Adrenal gland (tissue), 12 donors: ENCODE measurements around the gene DZANK1. TPM values are rescaled to one million over a fixed set of nuclear protein-coding genes. Genes with fewer than 3 reads are reported as not detected.

Experiments
- DNase-seq, 7 donors: peaks; one replicate each; pipeline ENCODE4 v3.0.0-alpha.2; 2019 to 2020
- H3K27ac ChIP-seq, 5 donors: fragments of 200-600 bp; sonication (generic) in 4 of 5; 1 replicate in 3 of 5; 2 replicates in 2 of 5; pipeline versions ENCODE4 v1.5.1 to v1.8.0; 2016 to 2020; ENCODE audit warnings: mild to moderate bottlenecking in 1 of 5
- H3K27me3 ChIP-seq: fragments of 200-600 bp; 2 replicates; pipeline ENCODE4 v1.8.0; 2021
- H3K36me3 ChIP-seq, 2 donors: fragments of 200-600 bp; replicated peaks in 1 of 2; 1 replicate in 1 of 2; 2 replicates in 1 of 2; pipeline versions ENCODE4 v1.5.1 to v1.8.0; 2018 to 2022
- H3K4me1 ChIP-seq, 2 donors: fragments of 200-600 bp; replicated peaks in 1 of 2; 1 replicate in 1 of 2; 2 replicates in 1 of 2; pipeline versions ENCODE4 v1.5.1 to v1.8.0; 2018 to 2021
- H3K4me3 ChIP-seq, 4 donors: fragments of 200-600 bp; sonication (generic) in 3 of 4; one replicate each; pipeline ENCODE4 v1.5.1; 2016 to 2018
- H3K9me3 ChIP-seq, 3 donors: fragments of 200-600 bp; sonication (generic) in 1 of 3; replicated peaks in 1 of 3; 1 replicate in 2 of 3; 2 replicates in 1 of 3; pipeline versions ENCODE4 v1.5.1 to v1.8.0; 2016 to 2021
- POLR2A ChIP-seq, 2 donors: fragments of 450-650 bp; IDR thresholded peaks; one replicate each; pipeline ENCODE4 v1.6.1; 2017; ENCODE audit warnings: antibody characterized with exemption in 2 of 2, mild to moderate bottlenecking in 2 of 2, moderate library complexity in 1 of 2
- WGBS, 4 donors: extraction: QIAGEN DNeasy Blood & Tissue Kit in 2 of 4; methylation state at CpG; one replicate each; pipeline versions ENCODE4 v1.1.5 to v1.1.7; 2013 to 2017; 5-methylcytosine and 5-hydroxymethylcytosine counted together
- intact Hi-C, 2 donors: fragments of 100-400 bp; cut with DNase I; formaldehyde crosslinking; loops; one replicate each; pipeline versions ENCODE4 v1.14.1 to v1.15.0; 2022 to 2023
- polyA plus RNA-seq, 3 donors: library from polyadenylated mRNA; stranded (reverse); fragments of 200-250 nt in 2 of 3; fragments of 350-450 nt in 1 of 3; fragmentation: Illumina TruSeq in 1 of 3; extraction: RNeasy Lipid Tissue Mini Kit (QIAGEN cat#74804) in 1 of 3; gene quantifications; one replicate each; pipeline ENCODE4 v1.2.3, GENCODE V29; 2013 to 2014
- total RNA-seq, 9 donors: library from RNA; depleted of rRNA in 4 of 9; stranded (reverse); fragments of >200 nt in 4 of 9; fragments of 120-200 nt in 1 of 9; fragmentation: NEBNext Ultra II Directional in 1 of 9; extraction: Animal tissue kit (Norgen Biotek cat#: 25700) in 1 of 9; gene quantifications; one replicate each; pipeline versions ENCODE4 v1.1.0 to v1.2.4, GENCODE V29; 2013 to 2023
- TF ChIP-seq, protein P1 (sequence below), 6 experiments: fragments of 450-650 bp in 4 of 6; fragments of 200-600 bp in 2 of 6; sonication (generic) in 1 of 6; IDR thresholded peaks; 1 replicate in 5 of 6; 2 replicates in 1 of 6; pipeline versions ENCODE4 v1.5.1 to v1.8.0; 2016 to 2021; ENCODE audit warnings: antibody characterized with exemption in 6 of 6, mild to moderate bottlenecking in 2 of 6, moderate library complexity in 1 of 6
- donor health status: healthy with polysubstance abuse.
- donor health status: Bipolar disorder and iron deficiency.
- donor health status: DM: yes; HTN: yes; CAD: no.
- donor health status: DM: no; HTN: no; CAD: no.
- donor health status: DM: no; HTN: no; CAD: no.
- donor health status: DM: yes; HTN: yes; CAD: no.

Gene DZANK1
- total and polyA plus RNA-seq, 12 donors, result 1.3 to 5.7 (median 3.0) TPM

DNA sequence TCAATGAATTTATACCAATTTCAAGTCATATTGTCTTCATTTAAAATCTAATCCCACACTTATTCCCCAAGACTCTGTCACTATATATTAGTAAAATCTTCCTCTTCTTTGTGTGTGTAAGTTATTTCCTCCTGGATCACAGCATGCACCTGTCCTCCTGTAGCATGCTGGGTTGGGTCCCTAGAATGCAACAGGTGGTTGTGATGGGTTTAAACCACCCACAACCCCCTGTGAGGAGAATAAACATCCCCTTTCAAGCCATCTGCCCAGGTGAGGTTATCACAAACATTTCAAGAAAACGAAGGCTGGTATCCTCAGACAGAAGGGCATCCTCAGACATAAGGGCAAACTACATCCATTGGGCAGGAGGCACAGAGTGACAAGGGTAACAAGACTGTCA lies 26.4 kb downstream of the DZANK1 start:
- no peak overlapping the region for H3K27ac ChIP-seq
- TF ChIP-seq, protein P1, sequence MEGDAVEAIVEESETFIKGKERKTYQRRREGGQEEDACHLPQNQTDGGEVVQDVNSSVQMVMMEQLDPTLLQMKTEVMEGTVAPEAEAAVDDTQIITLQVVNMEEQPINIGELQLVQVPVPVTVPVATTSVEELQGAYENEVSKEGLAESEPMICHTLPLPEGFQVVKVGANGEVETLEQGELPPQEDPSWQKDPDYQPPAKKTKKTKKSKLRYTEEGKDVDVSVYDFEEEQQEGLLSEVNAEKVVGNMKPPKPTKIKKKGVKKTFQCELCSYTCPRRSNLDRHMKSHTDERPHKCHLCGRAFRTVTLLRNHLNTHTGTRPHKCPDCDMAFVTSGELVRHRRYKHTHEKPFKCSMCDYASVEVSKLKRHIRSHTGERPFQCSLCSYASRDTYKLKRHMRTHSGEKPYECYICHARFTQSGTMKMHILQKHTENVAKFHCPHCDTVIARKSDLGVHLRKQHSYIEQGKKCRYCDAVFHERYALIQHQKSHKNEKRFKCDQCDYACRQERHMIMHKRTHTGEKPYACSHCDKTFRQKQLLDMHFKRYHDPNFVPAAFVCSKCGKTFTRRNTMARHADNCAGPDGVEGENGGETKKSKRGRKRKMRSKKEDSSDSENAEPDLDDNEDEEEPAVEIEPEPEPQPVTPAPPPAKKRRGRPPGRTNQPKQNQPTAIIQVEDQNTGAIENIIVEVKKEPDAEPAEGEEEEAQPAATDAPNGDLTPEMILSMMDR (IDR thresholded peaks at IDR 0.05), result no peak
- TF ChIP-seq POLR2A (IDR thresholded peaks at IDR 0.05), result no peak
- H3K9me3 ChIP-seq, result no peaks in the 10 kb centered on the region
- H3K4me3 ChIP-seq, result no peak overlapping the region
- no peaks in the 10 kb centered on the region for H3K36me3 ChIP-seq
- peaks cover 0 to 10% of the 10 kb centered on the region in 2 donors for H3K4me1 ChIP-seq
- WGBS, 4 donors, result 0 to 84% (median 38%) methylated on average over 1 of the region's 1 CpG
- no peaks in the 10 kb centered on the region for H3K27me3 ChIP-seq
- intact Hi-C loops, result no loop called here
- no peak for DNase-seq

DNA sequence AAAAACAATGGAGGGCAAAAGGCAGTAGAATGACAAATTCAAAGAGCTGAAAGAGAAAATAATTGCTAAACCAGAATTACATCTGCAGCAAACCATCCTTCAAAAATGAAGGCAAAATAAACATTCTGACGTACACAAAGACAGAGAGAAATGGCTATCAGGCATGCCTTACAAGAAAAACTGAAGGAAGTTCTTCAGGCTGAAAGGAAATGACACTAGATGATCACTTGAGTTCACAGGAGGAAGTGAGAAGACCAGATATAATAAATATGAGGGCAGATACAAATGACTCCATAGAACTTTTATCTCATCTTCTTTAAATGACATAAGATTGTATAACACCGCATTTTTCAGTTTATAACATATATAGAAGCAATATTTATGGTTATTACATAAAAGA lies 30.0 kb downstream of the DZANK1 start:
- no peaks in the 10 kb centered on the region for H3K4me1 ChIP-seq
- H3K36me3 ChIP-seq, result no peaks in the 10 kb centered on the region
- no peak overlapping the region for H3K4me3 ChIP-seq
- 70 to 79% (median 73%) methylated on average over 2 of the region's 2 CpGs for WGBS, 4 donors
- no peaks in the 10 kb centered on the region for H3K9me3 ChIP-seq
- intact Hi-C loops, result no loop called here
- H3K27me3 ChIP-seq, result no peaks in the 10 kb centered on the region
- H3K27ac ChIP-seq, result no peak overlapping the region
- TF ChIP-seq, protein P1 (IDR thresholded peaks at IDR 0.05), result no peak
- TF ChIP-seq POLR2A (IDR thresholded peaks at IDR 0.05), result no peak
- no peak for DNase-seq

DNA sequence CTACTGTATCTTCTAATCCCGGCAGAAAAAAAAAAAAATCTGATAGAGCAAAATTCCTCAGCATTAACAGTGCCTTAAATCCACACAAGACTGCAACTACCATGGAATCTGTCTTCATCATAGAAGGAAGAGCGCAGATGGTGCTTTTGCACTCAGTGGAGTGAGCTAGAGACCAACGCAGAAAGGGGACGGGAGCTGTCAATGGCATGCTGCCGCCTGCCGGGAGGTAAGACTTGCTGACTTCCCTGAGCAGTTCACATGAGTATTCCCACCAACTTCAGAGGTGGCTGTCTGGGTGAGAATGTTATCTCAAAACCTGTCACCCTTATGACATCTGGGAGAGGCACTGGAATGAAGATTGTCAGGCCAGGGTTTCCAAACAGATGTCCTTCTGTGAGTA lies 35.6 kb downstream of the DZANK1 start:
- Histone ChIP-seq H3K27me3 (no peaks in the 10 kb centered on the region), H3K4me1 (no peaks in the 10 kb centered on the region), H3K9me3 (no peaks in the 10 kb centered on the region), H3K27ac (no peak overlapping the region), H3K4me3 (no peak overlapping the region), H3K36me3 (no peaks in the 10 kb centered on the region)
- TF ChIP-seq POLR2A (IDR thresholded peaks at IDR 0.05), result no peak
- TF ChIP-seq, protein P1 (IDR thresholded peaks at IDR 0.05), result no peak
- no peak for DNase-seq
- 91 to 97% (median 94%) methylated on average over 6 of the region's 6 CpGs for WGBS, 4 donors
- intact Hi-C loops, result no loop called here

DNA sequence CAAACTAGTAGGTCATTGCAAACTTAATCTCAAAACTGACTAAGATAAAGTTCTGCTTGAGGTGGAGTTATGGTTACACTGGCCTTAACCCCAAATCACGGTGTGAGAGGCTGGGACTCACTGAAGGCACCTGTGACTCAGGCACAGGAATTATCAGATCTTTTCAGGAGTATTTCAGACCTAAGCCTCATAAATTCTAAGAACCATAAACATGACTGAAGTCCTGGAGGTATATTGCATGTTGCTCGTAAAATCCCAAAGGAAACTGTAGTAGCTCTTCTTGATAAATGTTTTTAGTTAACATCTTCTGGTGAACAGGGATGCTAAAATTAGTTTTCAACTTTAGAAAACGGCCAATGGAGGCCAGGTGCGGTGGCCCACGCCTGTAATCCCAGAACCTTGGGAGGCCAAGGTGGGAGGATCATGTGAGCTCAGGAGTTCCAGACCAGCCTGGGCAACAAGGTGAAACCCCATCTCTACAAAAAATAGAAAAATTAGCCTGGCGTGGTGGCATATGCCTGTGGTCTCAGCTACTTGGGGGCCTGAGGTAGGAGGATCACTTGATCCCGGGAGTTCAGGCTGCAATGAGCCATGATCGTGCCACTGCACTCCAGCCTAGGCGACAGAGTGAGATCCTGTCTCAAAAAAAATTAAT lies 36.5 kb downstream of the DZANK1 start:
- DNase-seq, result no peak
- intact Hi-C loops, result no loop called here
- H3K4me1 ChIP-seq, result no peaks in the 10 kb centered on the region
- TF ChIP-seq POLR2A (IDR thresholded peaks at IDR 0.05), result no peak
- TF ChIP-seq, protein P1 (IDR thresholded peaks at IDR 0.05), result no peak
- WGBS, 4 donors, result 86 to 91% (median 87%) methylated on average over 9 of the region's 9 CpGs
- no peak overlapping the region for H3K4me3 ChIP-seq
- H3K36me3 ChIP-seq, result no peaks in the 10 kb centered on the region
- H3K9me3 ChIP-seq, result no peaks in the 10 kb centered on the region
- no peak overlapping the region for H3K27ac ChIP-seq
- H3K27me3 ChIP-seq, result no peaks in the 10 kb centered on the region
